ENCODE measurements around the gene SSBP2.

Gene SSBP2

GRCh38 chr5:81752644-81752963, 1.7 kb upstream of the SSBP2 start:
- no peak overlapping the region for H3K4me3 ChIP-seq (replicated peaks; ENCODE audit: insufficient read depth, low read length)
- no peak for TF ChIP-seq REST (IDR thresholded peaks at IDR 0.05; ENCODE audit: insufficient replicate concordance, low read depth)
- no peak for TF ChIP-seq SPI1 (IDR thresholded peaks at IDR 0.05; ENCODE audit: borderline replicate concordance, low read depth)
- TF ChIP-seq GABPA (IDR thresholded peaks at IDR 0.05; ENCODE audit: low read depth) = no peak
- TF ChIP-seq POLR2AphosphoS5 (IDR thresholded peaks at IDR 0.05; ENCODE audit: low read depth) = no peak
- TF ChIP-seq CTCF (IDR thresholded peaks at IDR 0.05; ENCODE audit: insufficient read depth, low read length) = no peak
- H3K27ac ChIP-seq (replicated peaks) = no peak overlapping the region
- no peaks in the 10 kb centered on the region for H3K27me3 ChIP-seq (ENCODE audit: insufficient read depth, poor library complexity, severe bottlenecking)
- DNase-seq (ENCODE audit: low read depth in 1 of 2, low spot score in 1 of 2) = no peak

GRCh38 chr5:81751836-81752643, 1.1 kb upstream of the SSBP2 start:
- H3K27me3 ChIP-seq (ENCODE audit: insufficient read depth, poor library complexity, severe bottlenecking) = no peaks in the 10 kb centered on the region
- no peak for DNase-seq (ENCODE audit: low read depth in 1 of 2, low spot score in 1 of 2)
- no peak for TF ChIP-seq GABPA (IDR thresholded peaks at IDR 0.05; ENCODE audit: low read depth)
- no peak for TF ChIP-seq REST (IDR thresholded peaks at IDR 0.05; ENCODE audit: insufficient replicate concordance, low read depth)
- TF ChIP-seq CTCF (IDR thresholded peaks at IDR 0.05; ENCODE audit: insufficient read depth, low read length) = no peak
- no peak for TF ChIP-seq SPI1 (IDR thresholded peaks at IDR 0.05; ENCODE audit: borderline replicate concordance, low read depth)
- TF ChIP-seq POLR2AphosphoS5 (IDR thresholded peaks at IDR 0.05; ENCODE audit: low read depth) = no peak
- H3K27ac ChIP-seq (replicated peaks) = peak overlapping the region; percentile 94
- H3K4me3 ChIP-seq (replicated peaks; ENCODE audit: insufficient read depth, low read length) = peak overlapping the region; percentile 41

- no peak for DNase-seq (ENCODE audit: low read depth in 1 of 2, low spot score in 1 of 2)
- TF ChIP-seq GABPA (IDR thresholded peaks at IDR 0.05; ENCODE audit: low read depth) (no peak), SPI1 (IDR thresholded peaks at IDR 0.05; ENCODE audit: borderline replicate concordance, low read depth) (no peak), CTCF (IDR thresholded peaks at IDR 0.05; ENCODE audit: insufficient read depth, low read length) (no peak), REST (IDR thresholded peaks at IDR 0.05; ENCODE audit: insufficient replicate concordance, low read depth) (no peak), POLR2AphosphoS5 (IDR thresholded peaks at IDR 0.05; ENCODE audit: low read depth) (no peak; the same call in 1 of the 2 replicates)
- H3K4me3 ChIP-seq (replicated peaks; ENCODE audit: insufficient read depth, low read length) = peak overlapping the region; percentile 69
- no peaks in the 10 kb centered on the region for H3K27me3 ChIP-seq (ENCODE audit: insufficient read depth, poor library complexity, severe bottlenecking)
- H3K27ac ChIP-seq (replicated peaks) = peak overlapping the region; percentile 94
Measured at GRCh38 chr5:81750308-81751008, 439 bp downstream of the SSBP2 start.

All from HL-60 (cell line).